SK-N-MC (cell line): Measurements from ENCODE around the gene ADCY7.

Experiments used
- EZH2 ChIP-seq: fragments of 200-600 bp; sonication (generic); IDR thresholded peaks from one replicate; pipeline ENCODE4 v1.6.1; 2017; ENCODE audit warnings: antibody characterized with exemption
- POLR2AphosphoS5 ChIP-seq: IDR thresholded peaks from 2 replicates; pipeline ENCODE4 v1.6.1; 2012; ENCODE audit warnings: mild to moderate bottlenecking, low read depth, low read length, borderline replicate concordance

GRCh38 chr16:50219402-50219975 lies 46.9 kb upstream of the ADCY7 start:
- TF ChIP-seq POLR2AphosphoS5 = no peak
- no peak for TF ChIP-seq EZH2
